ENCODE measurements around the gene ESR1.
"Not testable (repeated sequence)": the region's sequence is repeated elsewhere in the genome, so short reads cannot be mapped to it uniquely, and the experiment has no call there.

ESR1 gene

GRCh38 chr6:151894426-151894825 lies 86.9 kb downstream of the ESR1 start:
- DNase-seq (ENCODE audit: low spot score) = not testable (repeated sequence)

DNA sequence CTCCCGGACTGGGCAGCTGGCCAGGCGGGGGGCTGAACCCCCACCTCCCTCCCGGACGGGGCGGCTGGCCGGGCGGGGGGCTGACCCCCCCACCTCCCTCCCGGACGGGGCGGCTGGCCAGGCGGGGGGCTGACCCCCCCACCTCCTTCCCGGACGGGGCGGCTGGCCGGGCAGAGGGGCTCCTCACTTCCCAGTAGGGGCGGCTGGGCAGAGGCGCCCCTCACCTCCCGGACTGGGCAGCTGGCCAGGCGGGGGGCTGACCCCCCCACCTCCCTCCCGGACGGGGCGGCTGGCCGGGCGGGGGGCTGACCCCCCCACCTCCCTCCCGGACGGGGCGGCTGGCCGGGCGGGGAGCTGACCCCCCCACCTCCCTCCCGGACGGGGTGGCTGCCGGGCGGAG lies 91.7 kb downstream of the ESR1 start:
- DNase-seq (ENCODE audit: low spot score) = not testable (repeated sequence)

- not testable (repeated sequence) for DNase-seq (ENCODE audit: low spot score)
Observed at GRCh38 chr6:151899796-151900195, 92.3 kb downstream of the ESR1 start.

DNA sequence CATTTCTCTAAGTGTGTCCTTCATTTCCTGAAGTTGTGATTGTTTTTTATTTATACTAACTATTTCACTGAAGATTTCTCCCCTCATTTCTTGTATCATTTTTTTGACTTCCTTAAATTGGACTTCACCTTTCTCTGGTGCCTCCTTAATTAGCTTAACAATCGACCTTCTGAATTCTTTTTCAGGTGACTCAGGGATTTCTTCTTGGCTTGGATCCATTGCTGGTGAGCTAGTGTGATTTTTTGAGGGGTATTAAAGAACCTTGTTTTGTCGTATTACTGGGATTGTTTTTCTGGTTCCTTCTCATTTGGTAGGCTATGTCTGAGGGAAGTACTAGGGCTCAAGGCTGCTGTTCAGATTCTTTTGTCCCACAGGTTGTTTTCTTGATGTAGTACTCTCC lies 92.8 kb downstream of the ESR1 start:
- DNase-seq (ENCODE audit: low spot score) = no peak

DNA sequence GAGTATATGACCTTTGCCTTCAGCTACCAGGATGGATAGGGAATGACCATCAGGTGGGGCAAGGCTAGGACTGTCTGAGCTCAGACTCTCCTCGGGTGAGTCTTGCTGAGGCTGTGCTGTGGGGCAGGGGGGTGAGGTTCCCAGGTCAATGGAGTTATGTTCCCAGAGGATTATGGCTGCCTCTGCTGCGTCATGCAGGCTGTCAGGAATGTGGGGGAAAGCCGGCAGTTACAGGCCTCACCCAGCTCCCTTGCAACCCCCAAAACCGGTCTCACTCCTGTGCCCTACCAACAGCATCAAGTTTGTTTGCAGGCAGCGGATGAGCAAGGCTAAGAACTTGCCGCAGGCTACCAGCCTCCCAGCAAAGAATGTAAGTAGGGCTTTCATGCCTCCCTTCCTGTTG lies 93.5 kb downstream of the ESR1 start:
- DNase-seq (ENCODE audit: low spot score) = no peak

GRCh38 chr6:151904631-151905030 lies 97.1 kb downstream of the ESR1 start:
- no peak for DNase-seq (ENCODE audit: low spot score)

- no peak for DNase-seq (ENCODE audit: low spot score)
Observed at GRCh38 chr6:151905072-151905471, 97.6 kb downstream of the ESR1 start.

DNA sequence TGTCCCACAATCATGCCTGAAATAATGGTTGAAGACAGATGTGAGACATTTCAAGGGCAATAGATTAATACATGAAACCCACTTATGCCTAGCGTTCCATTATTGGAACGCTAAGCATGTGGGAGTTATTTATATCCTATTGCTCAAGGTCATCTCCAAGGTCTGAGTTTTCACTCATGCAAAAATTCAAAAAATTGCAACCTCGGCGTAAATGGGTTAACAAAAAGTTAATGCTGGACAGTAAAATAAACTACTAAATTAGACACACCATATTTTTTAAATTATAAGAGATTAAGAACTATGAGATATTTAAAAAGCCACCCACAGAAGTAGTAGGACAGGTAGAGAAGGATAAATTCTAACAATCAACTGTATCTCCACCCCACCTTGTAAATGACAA lies 98.4 kb downstream of the ESR1 start:
- no peak for DNase-seq (ENCODE audit: low spot score)

DNA sequence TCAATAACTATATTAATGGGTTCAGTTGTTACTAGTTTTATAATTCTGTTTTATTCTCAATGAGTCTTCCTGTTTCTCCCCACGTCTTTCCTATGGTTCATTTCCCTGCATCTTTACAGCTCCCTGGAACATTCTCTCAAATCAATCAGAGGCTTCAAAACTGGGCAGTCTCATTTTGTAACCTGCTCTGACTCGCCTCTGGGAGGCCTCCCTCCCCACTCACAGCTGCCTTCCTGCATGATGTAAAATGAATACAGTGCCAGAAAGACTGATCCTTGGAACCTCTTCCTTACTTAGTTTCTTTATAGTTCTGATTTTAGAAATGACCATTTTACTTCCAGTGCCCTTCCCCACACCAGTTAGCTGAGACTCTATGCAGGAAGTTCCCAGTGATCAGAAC lies 103.9 kb downstream of the ESR1 start:
- DNase-seq (ENCODE audit: low spot score) = no peak

DNA sequence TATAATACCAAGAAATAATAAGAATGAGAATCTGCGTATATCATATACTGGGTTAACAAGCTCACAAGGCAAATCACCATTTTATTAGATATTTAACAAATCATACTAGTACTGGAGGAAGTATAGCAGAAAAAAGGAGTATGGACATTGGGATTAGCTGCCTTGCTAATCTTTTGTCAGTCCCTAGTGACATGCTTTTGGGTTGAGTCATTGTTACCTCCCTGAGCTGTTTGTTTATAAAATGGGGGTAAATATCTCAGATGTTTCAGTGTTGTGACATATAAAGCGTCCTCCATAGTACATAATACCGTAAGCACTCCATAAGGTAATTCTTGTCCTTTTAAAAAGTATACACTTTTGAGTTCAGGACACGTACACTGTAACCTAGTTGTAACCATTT lies 107.0 kb downstream of the ESR1 start:
- DNase-seq (ENCODE audit: low spot score) = no peak

- no peak for DNase-seq (ENCODE audit: low spot score)
Observed at GRCh38 chr6:151916075-151916474, 108.6 kb downstream of the ESR1 start.

GRCh38 chr6:151916680-151917164 lies 109.2 kb downstream of the ESR1 start:
- no peak for DNase-seq (ENCODE audit: low spot score)

GRCh38 chr6:151917531-151918329 lies 110.2 kb downstream of the ESR1 start:
- DNase-seq (ENCODE audit: low spot score) = no peak

GRCh38 chr6:151940307-151940706 lies 132.8 kb downstream of the ESR1 start:
- DNase-seq (ENCODE audit: low spot score) = no peak

DNA sequence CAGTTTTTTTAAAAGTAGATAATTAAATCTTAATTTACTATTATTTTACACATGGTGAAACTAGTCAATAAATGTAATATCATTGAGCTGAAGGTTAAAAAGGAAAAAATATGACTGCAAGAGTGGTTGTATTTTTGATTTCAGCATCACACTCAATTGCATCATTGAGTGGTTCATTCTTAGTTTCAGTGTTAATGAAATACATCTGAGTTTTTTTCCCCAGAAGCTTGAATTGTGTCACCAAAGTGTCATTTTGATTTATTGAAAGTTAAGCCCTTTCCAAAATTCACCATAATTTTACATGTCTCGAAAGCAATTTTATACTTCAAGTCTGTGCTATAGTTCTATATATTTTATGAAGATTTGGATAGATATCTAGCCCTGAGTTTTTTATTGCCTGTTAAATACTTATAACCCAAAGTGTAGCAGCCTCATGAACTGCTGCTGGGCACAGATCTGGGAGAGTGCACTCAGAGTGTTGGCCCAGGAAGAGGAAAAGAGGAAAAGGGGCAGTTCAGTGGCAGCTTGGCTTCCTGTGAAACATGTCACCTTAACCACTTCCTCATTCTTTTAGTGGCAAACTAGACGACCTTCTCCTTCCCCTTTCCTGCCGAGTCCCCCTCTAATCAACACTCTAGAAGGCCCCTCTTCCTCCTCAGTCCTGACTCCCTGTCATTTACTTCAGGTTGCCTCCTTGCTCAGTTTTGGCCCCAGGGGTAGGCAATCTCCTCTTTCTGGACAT lies 140.7 kb downstream of the ESR1 start:
- DNase-seq (ENCODE audit: low spot score) = no peak

- DNase-seq (ENCODE audit: low spot score) = no peak
Observed at GRCh38 chr6:151958332-151958731, 150.8 kb downstream of the ESR1 start.

DNA sequence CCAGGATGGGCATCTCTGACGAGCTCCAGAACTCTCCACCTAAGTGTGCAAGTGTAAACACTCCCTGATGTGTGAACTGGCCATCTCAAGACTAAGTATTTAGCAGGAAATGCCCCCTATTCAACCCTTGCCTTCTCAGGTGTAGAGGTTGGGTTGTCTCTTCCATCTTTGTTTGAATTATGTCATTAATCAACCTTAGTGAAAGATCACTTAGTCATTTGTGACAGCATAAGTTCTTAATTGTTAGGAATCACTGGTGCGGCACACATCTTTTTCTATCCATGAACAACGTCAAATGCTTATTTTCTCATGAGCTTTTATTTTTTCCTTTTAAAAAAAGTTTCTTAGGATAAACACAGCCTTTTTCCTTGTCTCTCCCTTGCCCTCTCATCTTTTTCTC lies 151.6 kb downstream of the ESR1 start:
- no peak for DNase-seq (ENCODE audit: low spot score)

DNA sequence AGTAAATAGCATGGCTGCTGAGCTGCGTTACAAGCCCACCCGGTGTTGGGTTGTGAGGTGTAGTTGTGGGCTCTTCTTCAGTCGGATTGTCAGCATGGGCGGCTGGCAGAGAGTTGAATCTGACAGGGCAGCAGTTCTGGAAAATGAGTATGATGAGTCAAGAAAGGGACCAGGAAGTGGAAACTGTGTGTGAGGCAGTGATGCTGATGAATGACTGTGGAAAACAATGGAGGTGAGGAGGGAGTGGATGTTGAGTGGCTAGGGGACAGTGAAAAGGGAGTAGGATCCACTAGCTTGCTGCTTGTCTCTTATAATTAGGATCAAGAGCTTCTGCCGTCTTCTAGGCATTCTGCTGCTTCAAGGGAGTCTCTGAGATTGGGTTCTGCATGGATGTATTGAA lies 154.3 kb downstream of the ESR1 start:
- DNase-seq (ENCODE audit: low spot score) = no peak

GRCh38 chr6:151962246-151962846 lies 154.9 kb downstream of the ESR1 start:
- peak; percentile 29 for DNase-seq (ENCODE audit: low spot score)

DNA sequence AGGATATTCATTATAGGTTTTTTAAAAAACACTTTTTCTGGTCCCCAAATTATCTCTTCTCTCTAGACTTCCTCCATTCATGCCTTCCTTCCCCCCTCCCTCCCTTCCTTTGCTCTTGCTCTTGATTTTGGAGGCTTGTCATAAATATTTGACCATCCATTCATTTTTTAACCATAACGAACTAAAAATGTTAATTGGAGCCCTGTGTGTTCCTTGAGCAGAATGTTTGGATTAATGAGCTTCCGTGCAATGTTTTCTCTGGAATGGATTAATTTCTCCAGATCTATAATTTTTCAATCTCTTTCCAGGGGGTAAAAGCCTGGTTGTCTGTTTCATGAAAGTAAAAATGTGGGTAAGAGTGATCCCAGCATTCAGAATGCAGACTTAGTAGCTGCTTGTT lies 155.5 kb downstream of the ESR1 start:
- no peak for DNase-seq (ENCODE audit: low spot score)

GRCh38 chr6:151964412-151964811 lies 156.9 kb downstream of the ESR1 start:
- not testable (repeated sequence) for DNase-seq (ENCODE audit: low spot score)

DNA sequence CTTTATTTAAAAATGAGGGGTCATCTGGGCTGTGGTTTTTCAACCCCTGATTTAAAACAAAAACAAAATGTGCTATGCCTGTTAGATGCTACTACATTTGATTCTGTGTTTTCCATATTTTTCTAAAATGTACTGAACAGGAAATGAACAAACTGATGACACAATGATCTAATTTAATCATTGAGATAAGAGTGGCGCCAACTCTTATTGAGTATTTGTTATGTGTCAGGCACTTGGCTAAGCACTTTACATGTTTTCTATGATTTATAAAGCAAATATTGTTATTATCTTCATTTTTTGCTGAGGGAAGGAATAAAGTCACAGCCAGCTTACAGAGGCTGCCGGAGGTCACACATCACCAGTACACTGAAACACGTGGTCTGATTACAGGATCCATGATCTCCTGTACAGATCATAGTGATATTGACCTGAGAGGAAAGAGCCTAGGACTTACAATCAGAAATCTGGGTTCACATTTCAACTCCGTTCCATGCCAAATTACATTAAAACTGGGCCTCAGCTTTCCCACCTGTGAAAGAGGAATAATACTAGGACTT lies 166.7 kb downstream of the ESR1 start:
- DNase-seq (ENCODE audit: low spot score) = no peak

GRCh38 chr6:151975795-151976194 lies 168.3 kb downstream of the ESR1 start:
- no peak for DNase-seq (ENCODE audit: low spot score)

Measured in HuH-7 (cell line).